Astrocyte (in vitro differentiated cells and primary cell): ENCODE data around the gene GATA6.

Source experiments
- EZH2 ChIP-seq: IDR thresholded peaks from 2 replicates; pipeline ENCODE4 v1.6.1; 2012; ENCODE audit warnings: mild to moderate bottlenecking, low read length, inconsistent platforms; ENCODE audit not compliant: insufficient read depth
- TF ChIP-seq, protein P1 (sequence below): IDR thresholded peaks from 2 replicates; pipeline ENCODE4 v1.5.1; 2011; ENCODE audit warnings: low read depth, mild to moderate bottlenecking, inconsistent platforms, low read length, moderate library complexity; ENCODE audit not compliant: insufficient read depth

GRCh38 chr18:22172120-22172582 lies 2.8 kb downstream of the GATA6 start:
- TF ChIP-seq, protein P1, sequence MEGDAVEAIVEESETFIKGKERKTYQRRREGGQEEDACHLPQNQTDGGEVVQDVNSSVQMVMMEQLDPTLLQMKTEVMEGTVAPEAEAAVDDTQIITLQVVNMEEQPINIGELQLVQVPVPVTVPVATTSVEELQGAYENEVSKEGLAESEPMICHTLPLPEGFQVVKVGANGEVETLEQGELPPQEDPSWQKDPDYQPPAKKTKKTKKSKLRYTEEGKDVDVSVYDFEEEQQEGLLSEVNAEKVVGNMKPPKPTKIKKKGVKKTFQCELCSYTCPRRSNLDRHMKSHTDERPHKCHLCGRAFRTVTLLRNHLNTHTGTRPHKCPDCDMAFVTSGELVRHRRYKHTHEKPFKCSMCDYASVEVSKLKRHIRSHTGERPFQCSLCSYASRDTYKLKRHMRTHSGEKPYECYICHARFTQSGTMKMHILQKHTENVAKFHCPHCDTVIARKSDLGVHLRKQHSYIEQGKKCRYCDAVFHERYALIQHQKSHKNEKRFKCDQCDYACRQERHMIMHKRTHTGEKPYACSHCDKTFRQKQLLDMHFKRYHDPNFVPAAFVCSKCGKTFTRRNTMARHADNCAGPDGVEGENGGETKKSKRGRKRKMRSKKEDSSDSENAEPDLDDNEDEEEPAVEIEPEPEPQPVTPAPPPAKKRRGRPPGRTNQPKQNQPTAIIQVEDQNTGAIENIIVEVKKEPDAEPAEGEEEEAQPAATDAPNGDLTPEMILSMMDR = no peak
- TF ChIP-seq EZH2 = peak; percentile 11
